H1 (cell line): ENCODE measurements around the gene OR2V2. TPM values are rescaled to one million over a fixed set of nuclear protein-coding genes. Genes with fewer than 3 reads are reported as not detected.

ENCODE experiments used
- GABPA ChIP-seq: IDR thresholded peaks from 2 replicates; pipeline ENCODE4 v1.6.1; 2011; ENCODE audit warnings: mild to moderate bottlenecking, low read length, moderate library complexity, borderline replicate concordance; ENCODE audit not compliant: insufficient read depth
- KDM5A ChIP-seq: fragments of 200-600 bp; IDR thresholded peaks from 2 replicates; pipeline ENCODE4 v1.7.1; 2012; ENCODE audit warnings: mild to moderate bottlenecking, low read length, inconsistent platforms, mixed read lengths
- SIN3A ChIP-seq, 2 experiments: IDR thresholded peaks in 1 of 2; conservative IDR thresholded peaks in 1 of 2; 2 replicates each; pipeline ENCODE4 v1.6.1; 2011 to 2012; ENCODE audit warnings: low read length in 2 of 2, improper control_type of control experiment in 1 of 2, low read depth in 1 of 2, mild to moderate bottlenecking in 1 of 2
- SIX5 ChIP-seq: IDR thresholded peaks from 2 replicates; pipeline ENCODE4 v1.6.1; 2011; ENCODE audit warnings: mild to moderate bottlenecking, low read depth, low read length
- SP1 ChIP-seq: IDR thresholded peaks from 2 replicates; pipeline ENCODE4 v1.6.1; 2011; ENCODE audit warnings: low read depth, low read length
- SRF ChIP-seq: IDR thresholded peaks from 2 replicates; pipeline ENCODE4 v1.6.1; 2011; ENCODE audit warnings: mild to moderate bottlenecking, low read depth, low read length, moderate library complexity
- polyA plus RNA-seq, 7 experiments: library from polyadenylated mRNA; depleted of rRNA in 3 of 7; stranded (reverse) in 5 of 7; unstranded in 2 of 7; fragments of >200 nt in 5 of 7; fragments of 200-250 nt in 2 of 7; gene quantifications; 1 replicate in 5 of 7; 2 replicates in 1 of 7; 4 replicates in 1 of 7; pipeline versions ENCODE4 v1.2.1 to v1.2.3, GENCODE V29; 2011 to 2013; ENCODE audit warnings: missing spikeins in 2 of 7, mixed read lengths in 2 of 7
- total RNA-seq: library from RNA; stranded (reverse); fragmentation: NEBNext Ultra II Directional; extraction: Animal tissue kit (Norgen Biotek cat#: 25700); gene quantifications from 2 replicates; pipeline ENCODE4 v1.2.1, GENCODE V29; 2021
- TF ChIP-seq, protein P1 (sequence below): fragments of 300-600 bp; sonication (generic); IDR thresholded peaks from 2 replicates; pipeline ENCODE4 v1.7.1; 2012; ENCODE audit warnings: low read length, moderate library complexity, mild to moderate bottlenecking, inconsistent platforms; ENCODE audit not compliant: insufficient replicate concordance

Gene OR2V2
- total and polyA plus RNA-seq, 2 of the 8 experiments (the other 6 are each of a cell fraction or from before 2014, with no cell fraction given): not detected

DNA sequence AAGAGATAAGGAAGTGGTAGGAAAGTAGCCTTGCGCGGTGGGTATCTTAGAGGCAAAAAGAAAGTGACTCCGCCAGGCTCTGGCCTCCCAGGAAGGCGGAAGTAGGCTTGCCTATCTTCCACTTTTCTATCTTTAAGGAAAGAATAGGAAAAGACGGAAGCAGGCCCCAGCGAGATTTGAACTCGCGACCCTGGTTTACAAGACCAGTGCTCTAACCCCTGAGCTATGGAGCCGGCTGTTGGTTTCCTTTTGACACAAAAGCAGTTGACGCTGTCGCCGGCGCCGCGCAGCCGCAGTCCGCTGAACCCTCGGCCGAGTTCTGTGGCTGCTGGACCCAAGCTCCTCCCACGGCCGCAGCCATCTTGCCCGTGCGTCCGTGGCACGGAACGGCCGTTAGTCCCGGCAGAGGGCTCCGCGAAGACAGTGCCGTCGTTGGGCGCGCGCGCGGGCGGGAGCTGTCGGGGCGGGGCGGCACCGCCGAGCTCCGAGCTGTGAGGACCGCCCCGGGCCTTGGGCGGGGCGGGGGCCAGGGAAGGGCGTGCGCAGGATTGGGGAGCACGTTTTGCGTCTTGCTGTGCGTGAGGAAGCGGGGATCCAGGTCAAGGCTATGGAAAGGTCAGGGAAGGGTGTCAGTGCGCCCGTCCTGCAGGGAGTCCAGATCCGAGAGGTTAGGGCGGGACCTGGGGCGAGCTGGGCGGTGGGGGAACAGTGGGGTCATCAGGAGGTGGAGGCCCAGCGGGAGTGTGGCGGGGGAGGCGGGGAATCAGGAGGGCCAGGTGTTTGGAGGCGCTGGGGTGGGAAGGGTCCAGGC is 44.3 kb downstream of the OR2V2 start (continued):
- TF ChIP-seq, protein P1, sequence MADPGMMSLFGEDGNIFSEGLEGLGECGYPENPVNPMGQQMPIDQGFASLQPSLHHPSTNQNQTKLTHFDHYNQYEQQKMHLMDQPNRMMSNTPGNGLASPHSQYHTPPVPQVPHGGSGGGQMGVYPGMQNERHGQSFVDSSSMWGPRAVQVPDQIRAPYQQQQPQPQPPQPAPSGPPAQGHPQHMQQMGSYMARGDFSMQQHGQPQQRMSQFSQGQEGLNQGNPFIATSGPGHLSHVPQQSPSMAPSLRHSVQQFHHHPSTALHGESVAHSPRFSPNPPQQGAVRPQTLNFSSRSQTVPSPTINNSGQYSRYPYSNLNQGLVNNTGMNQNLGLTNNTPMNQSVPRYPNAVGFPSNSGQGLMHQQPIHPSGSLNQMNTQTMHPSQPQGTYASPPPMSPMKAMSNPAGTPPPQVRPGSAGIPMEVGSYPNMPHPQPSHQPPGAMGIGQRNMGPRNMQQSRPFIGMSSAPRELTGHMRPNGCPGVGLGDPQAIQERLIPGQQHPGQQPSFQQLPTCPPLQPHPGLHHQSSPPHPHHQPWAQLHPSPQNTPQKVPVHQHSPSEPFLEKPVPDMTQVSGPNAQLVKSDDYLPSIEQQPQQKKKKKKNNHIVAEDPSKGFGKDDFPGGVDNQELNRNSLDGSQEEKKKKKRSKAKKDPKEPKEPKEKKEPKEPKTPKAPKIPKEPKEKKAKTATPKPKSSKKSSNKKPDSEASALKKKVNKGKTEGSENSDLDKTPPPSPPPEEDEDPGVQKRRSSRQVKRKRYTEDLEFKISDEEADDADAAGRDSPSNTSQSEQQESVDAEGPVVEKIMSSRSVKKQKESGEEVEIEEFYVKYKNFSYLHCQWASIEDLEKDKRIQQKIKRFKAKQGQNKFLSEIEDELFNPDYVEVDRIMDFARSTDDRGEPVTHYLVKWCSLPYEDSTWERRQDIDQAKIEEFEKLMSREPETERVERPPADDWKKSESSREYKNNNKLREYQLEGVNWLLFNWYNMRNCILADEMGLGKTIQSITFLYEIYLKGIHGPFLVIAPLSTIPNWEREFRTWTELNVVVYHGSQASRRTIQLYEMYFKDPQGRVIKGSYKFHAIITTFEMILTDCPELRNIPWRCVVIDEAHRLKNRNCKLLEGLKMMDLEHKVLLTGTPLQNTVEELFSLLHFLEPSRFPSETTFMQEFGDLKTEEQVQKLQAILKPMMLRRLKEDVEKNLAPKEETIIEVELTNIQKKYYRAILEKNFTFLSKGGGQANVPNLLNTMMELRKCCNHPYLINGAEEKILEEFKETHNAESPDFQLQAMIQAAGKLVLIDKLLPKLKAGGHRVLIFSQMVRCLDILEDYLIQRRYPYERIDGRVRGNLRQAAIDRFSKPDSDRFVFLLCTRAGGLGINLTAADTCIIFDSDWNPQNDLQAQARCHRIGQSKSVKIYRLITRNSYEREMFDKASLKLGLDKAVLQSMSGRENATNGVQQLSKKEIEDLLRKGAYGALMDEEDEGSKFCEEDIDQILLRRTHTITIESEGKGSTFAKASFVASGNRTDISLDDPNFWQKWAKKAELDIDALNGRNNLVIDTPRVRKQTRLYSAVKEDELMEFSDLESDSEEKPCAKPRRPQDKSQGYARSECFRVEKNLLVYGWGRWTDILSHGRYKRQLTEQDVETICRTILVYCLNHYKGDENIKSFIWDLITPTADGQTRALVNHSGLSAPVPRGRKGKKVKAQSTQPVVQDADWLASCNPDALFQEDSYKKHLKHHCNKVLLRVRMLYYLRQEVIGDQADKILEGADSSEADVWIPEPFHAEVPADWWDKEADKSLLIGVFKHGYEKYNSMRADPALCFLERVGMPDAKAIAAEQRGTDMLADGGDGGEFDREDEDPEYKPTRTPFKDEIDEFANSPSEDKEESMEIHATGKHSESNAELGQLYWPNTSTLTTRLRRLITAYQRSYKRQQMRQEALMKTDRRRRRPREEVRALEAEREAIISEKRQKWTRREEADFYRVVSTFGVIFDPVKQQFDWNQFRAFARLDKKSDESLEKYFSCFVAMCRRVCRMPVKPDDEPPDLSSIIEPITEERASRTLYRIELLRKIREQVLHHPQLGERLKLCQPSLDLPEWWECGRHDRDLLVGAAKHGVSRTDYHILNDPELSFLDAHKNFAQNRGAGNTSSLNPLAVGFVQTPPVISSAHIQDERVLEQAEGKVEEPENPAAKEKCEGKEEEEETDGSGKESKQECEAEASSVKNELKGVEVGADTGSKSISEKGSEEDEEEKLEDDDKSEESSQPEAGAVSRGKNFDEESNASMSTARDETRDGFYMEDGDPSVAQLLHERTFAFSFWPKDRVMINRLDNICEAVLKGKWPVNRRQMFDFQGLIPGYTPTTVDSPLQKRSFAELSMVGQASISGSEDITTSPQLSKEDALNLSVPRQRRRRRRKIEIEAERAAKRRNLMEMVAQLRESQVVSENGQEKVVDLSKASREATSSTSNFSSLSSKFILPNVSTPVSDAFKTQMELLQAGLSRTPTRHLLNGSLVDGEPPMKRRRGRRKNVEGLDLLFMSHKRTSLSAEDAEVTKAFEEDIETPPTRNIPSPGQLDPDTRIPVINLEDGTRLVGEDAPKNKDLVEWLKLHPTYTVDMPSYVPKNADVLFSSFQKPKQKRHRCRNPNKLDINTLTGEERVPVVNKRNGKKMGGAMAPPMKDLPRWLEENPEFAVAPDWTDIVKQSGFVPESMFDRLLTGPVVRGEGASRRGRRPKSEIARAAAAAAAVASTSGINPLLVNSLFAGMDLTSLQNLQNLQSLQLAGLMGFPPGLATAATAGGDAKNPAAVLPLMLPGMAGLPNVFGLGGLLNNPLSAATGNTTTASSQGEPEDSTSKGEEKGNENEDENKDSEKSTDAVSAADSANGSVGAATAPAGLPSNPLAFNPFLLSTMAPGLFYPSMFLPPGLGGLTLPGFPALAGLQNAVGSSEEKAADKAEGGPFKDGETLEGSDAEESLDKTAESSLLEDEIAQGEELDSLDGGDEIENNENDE: no peak
- TF ChIP-seq SP1 (no peak), SIN3A (conservative IDR thresholded peaks at IDR 0.05 in 1 of 2, IDR thresholded peaks at IDR 0.05 in 1 of 2; ENCODE audit: low read depth in 1 of 2, low read length in 2 of 2) (peak in 1 of 2 experiments; percentile 91; a peak in 2 of 4 replicates), KDM5A (no peak), SIX5 (no peak), GABPA (no peak), SRF (no peak)
